ENCODE results near the gene MS4A6A. TPM values are rescaled to one million over a fixed set of nuclear protein-coding genes. Genes with fewer than 3 reads are reported as not detected.

Gene MS4A6A
- total and polyA plus RNA-seq, 9 of the 15 experiments (the other 6 are each of a cell fraction or from before 2014, with no cell fraction given): 0.57 to 9.5 (median 4.2) TPM

- TF ChIP-seq CBX2 (IDR thresholded peaks at IDR 0.05; ENCODE audit: insufficient read depth, low read length, poor library complexity, severe bottlenecking) (no peak), ZNF699 (CRISPR knock-in tag; IDR thresholded peaks at IDR 0.05; ENCODE audit: insufficient replicate concordance) (no peak), CC2D1A (IDR thresholded peaks at IDR 0.05) (peak; percentile 92), ZNF277 (CRISPR knock-in tag; IDR thresholded peaks at IDR 0.05; ENCODE audit: borderline replicate concordance) (no peak), ATF2 (CRISPR knock-in tag; IDR thresholded peaks at IDR 0.05) (no peak), HINFP (tag; conservative IDR thresholded peaks at IDR 0.05; ENCODE audit: low read depth) (no peak), NONO (IDR thresholded peaks at IDR 0.05; ENCODE audit: low read depth in 2 of 2, low read length in 1 of 2) (no peak), ZNF395 (CRISPR knock-in tag; IDR thresholded peaks at IDR 0.05) (peak; percentile 68; the same call in 1 of the 2 replicates), DMBX1 (CRISPR knock-in tag; IDR thresholded peaks at IDR 0.05; ENCODE audit: borderline replicate concordance) (no peak), HOMEZ (CRISPR knock-in tag; IDR thresholded peaks at IDR 0.05) (no peak), HDAC6 (IDR thresholded peaks at IDR 0.05; ENCODE audit: low read depth, low read length) (no peak), ZNF583 (CRISPR knock-in tag; IDR thresholded peaks at IDR 0.05) (no peak), CREBBP (IDR thresholded peaks at IDR 0.05; ENCODE audit: low read depth, low read length) (no peak), NR3C1 (CRISPR knock-in tag; IDR thresholded peaks at IDR 0.05) (no peak), KAT7 (CRISPR knock-in tag; IDR thresholded peaks at IDR 0.05; ENCODE audit: borderline replicate concordance) (no peak), POLR2AphosphoS5 (IDR thresholded peaks at IDR 0.05; ENCODE audit: control insufficient read depth, insufficient read depth, low read depth, low read length) (no peak), LCOR (CRISPR knock-in tag; IDR thresholded peaks at IDR 0.05) (no peak), ZNF232 (CRISPR knock-in tag; IDR thresholded peaks at IDR 0.05) (no peak), MAFK (IDR thresholded peaks at IDR 0.05; ENCODE audit: low read length) (no peak), MAFG (tag; conservative IDR thresholded peaks at IDR 0.05) (peak; percentile 13; the same call in 1 of the 2 replicates), PYGO2 (tag; IDR thresholded peaks at IDR 0.05) (no peak)
These were observed 55.5 kb downstream of the MS4A6A start (continued) for GRCh38 chr11:60127311-60127811.

Measured in K562 (cell line).